Measurements from ENCODE around the gene NUDT22. TPM values are rescaled to one million over a fixed set of nuclear protein-coding genes. Genes with fewer than 3 reads are reported as not detected.

The NUDT22 gene
- total RNA-seq, 2 donors from 2014 or later = 110 to 168 TPM

DNA sequence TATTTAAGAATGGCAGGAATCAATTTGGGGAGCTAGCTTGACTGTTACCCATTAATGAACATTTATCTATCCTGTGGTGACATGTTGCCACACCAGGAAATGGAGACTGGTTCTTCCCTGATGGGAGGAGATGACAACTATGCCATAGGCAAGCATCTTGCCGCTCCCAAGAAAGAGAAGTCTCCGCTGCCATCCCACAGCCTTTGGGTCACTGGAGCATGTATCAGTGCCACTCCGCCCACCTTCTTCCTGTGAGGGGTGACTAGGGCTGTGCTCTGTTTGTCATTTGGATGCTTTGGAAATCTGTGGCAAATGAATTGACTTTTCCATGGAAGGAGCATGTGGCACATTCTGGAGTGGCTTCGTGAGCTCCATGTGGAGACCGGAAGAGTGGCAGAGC lies 33.6 kb upstream of the NUDT22 start:
- intact Hi-C loops (cut with DNase I) = no loop called here

DNA sequence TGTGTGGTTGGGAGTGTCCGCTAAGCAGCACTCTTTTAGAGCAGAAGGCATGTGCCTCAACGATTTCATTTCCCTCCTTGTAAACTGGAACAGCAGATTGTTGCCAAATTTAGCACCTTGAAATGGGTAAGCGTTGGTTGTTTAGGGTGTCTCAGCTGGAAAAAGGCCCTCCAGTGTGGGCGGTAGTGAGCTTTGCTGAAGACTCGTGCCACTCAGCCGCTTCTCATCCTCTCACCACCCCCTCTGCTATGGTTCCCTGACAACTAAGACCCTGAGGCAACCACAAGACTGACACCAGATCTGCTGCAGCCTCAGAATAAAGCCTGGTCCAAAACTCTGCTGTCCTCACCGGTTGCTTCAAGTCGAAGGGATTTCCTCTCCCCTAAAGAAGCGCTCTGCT lies 29.4 kb upstream of the NUDT22 start:
- intact Hi-C loops (cut with DNase I) = no loop called here
- TF ChIP-seq, protein P1, sequence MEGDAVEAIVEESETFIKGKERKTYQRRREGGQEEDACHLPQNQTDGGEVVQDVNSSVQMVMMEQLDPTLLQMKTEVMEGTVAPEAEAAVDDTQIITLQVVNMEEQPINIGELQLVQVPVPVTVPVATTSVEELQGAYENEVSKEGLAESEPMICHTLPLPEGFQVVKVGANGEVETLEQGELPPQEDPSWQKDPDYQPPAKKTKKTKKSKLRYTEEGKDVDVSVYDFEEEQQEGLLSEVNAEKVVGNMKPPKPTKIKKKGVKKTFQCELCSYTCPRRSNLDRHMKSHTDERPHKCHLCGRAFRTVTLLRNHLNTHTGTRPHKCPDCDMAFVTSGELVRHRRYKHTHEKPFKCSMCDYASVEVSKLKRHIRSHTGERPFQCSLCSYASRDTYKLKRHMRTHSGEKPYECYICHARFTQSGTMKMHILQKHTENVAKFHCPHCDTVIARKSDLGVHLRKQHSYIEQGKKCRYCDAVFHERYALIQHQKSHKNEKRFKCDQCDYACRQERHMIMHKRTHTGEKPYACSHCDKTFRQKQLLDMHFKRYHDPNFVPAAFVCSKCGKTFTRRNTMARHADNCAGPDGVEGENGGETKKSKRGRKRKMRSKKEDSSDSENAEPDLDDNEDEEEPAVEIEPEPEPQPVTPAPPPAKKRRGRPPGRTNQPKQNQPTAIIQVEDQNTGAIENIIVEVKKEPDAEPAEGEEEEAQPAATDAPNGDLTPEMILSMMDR (IDR thresholded peaks at IDR 0.05) = no peak
- no peak overlapping the region for H3K9ac ChIP-seq (ENCODE audit: low read depth in 2 of 2, low read length in 2 of 2)
- no peaks in the 10 kb centered on the region for H3K4me1 ChIP-seq
- no peak overlapping the region for H3K27ac ChIP-seq
- peaks cover 35% of the 10 kb centered on the region for H3K36me3 ChIP-seq
- H3K27me3 ChIP-seq = no peaks in the 10 kb centered on the region
- no peak for DNase-seq
- H3K4me3 ChIP-seq = no peak overlapping the region
- H3K9me3 ChIP-seq = no peaks in the 10 kb centered on the region

More for the DNA sequence above, 33.6 kb upstream of the NUDT22 start:
- Histone ChIP-seq H3K4me1 (no peaks in the 10 kb centered on the region), H3K4me3 (no peak overlapping the region), H3K9ac (ENCODE audit: low read depth in 2 of 2, low read length in 2 of 2) (no peak overlapping the region), H3K27ac (no peak overlapping the region), H3K36me3 (peaks cover 24% of the 10 kb centered on the region), H3K9me3 (no peaks in the 10 kb centered on the region), H3K27me3 (no peaks in the 10 kb centered on the region)
- DNase-seq = no peak
- TF ChIP-seq, protein P1 (IDR thresholded peaks at IDR 0.05) = no peak

DNA sequence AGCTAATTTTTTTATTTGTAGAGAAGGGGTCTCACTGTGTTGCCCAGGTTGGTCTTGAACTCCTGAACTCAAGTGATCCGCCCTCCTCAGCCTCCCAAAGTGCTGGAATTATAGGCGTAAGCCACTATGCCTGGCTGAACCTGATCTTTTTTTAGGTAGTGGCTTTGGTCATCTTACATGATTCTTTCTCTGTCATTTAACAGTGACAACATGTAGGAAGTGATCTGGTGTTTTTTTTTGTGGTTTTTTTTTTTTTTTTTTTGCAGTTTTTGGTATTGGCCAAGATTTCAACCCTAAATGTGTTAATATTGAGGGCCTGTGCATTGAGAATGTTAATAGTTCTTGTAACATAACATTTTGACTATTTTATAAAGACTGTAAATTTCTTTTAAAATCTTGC lies 27.6 kb upstream of the NUDT22 start:
- no peak for DNase-seq
- no peak overlapping the region for H3K27ac ChIP-seq
- intact Hi-C loops (cut with DNase I) = no loop called here
- no peak overlapping the region for H3K4me3 ChIP-seq
- TF ChIP-seq, protein P1 (IDR thresholded peaks at IDR 0.05) = no peak
- H3K36me3 ChIP-seq = peaks cover 44% of the 10 kb centered on the region
- no peaks in the 10 kb centered on the region for H3K27me3 ChIP-seq
- no peak overlapping the region for H3K9ac ChIP-seq (ENCODE audit: low read depth in 2 of 2, low read length in 2 of 2)
- H3K4me1 ChIP-seq = no peaks in the 10 kb centered on the region
- no peaks in the 10 kb centered on the region for H3K9me3 ChIP-seq

DNA sequence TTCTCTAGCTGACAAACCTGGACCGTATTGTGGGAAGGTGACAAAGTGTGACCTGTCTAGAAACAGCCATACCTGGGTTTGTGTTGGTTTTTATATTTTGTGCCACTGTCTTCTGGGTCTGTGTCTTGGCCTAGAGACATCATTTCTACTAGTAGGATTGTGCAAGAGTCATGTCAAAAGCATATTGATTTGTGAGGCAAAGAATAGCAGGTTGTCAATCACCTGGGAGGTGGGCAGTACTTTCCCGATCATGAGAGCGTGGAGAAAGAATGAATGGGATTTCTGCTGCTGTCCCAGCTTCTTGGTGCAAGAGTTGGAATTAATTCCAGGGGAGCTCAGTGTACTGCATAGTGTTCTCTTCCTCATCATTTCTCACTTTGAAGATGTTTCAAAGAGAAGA lies 24.5 kb upstream of the NUDT22 start:
- TF ChIP-seq, protein P1 (IDR thresholded peaks at IDR 0.05) = no peak
- intact Hi-C loops (cut with DNase I) = loop anchor here (5.0 kb wide), 1 partner anchor 101 kb away; the partner anchor contains the start of gene CATSPERZ
- Histone ChIP-seq H3K36me3 (peaks cover 39% of the 10 kb centered on the region), H3K27me3 (no peaks in the 10 kb centered on the region), H3K4me1 (peaks cover 15% of the 10 kb centered on the region), H3K27ac (no peak overlapping the region), H3K9me3 (no peaks in the 10 kb centered on the region), H3K9ac (ENCODE audit: low read depth in 2 of 2, low read length in 2 of 2) (no peak overlapping the region), H3K4me3 (no peak overlapping the region)
- DNase-seq = no peak

DNA sequence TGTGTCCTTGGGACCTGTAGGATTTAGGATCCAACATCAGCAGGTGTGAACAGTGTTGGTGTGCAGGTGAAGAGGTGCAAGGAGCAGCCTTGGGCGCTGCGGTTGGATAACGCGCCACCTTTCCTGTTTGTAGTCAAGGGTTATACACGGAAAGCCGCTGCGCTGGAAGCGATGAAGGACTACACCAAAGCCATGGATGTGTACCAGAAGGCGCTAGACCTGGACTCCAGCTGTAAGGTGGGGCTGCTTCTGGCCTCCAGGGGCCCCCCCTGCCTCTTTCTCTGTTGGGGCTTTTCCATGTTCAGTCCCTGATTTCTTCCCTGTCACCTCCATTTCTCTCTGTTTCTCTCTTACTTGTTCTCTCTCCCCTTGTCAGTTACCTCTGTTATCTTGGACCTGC lies 23.1 kb upstream of the NUDT22 start:
- Histone ChIP-seq H3K27me3 (no peaks in the 10 kb centered on the region), H3K4me3 (no peak overlapping the region), H3K36me3 (peaks cover 27% of the 10 kb centered on the region), H3K27ac (no peak overlapping the region), H3K4me1 (peaks cover 17% of the 10 kb centered on the region), H3K9me3 (no peaks in the 10 kb centered on the region), H3K9ac (ENCODE audit: low read depth in 2 of 2, low read length in 2 of 2) (no peak overlapping the region)
- intact Hi-C loops (cut with DNase I) = loop anchor here (5.0 kb wide), 1 partner anchor 99 kb away; the partner anchor contains the start of gene CATSPERZ
- no peak for DNase-seq
- TF ChIP-seq, protein P1 (IDR thresholded peaks at IDR 0.05) = no peak
